RKO (cell line): ENCODE data around the gene MMAB.

ENCODE experiments used
- DNase-seq: peaks from one replicate; pipeline ENCODE4 v3.0.0-alpha.2; 2016; ENCODE audit warnings: low spot score

MMAB gene

GRCh38 chr12:109583733-109584132 lies 10.4 kb upstream of the MMAB start:
- DNase-seq = no peak

- no peak for DNase-seq
Measured at GRCh38 chr12:109582636-109583035, 9.3 kb upstream of the MMAB start.

GRCh38 chr12:109581856-109582255 lies 8.6 kb upstream of the MMAB start:
- no peak for DNase-seq

- no peak for DNase-seq
Measured at GRCh38 chr12:109581334-109581691, 8.0 kb upstream of the MMAB start.

GRCh38 chr12:109580684-109581333 lies 7.5 kb upstream of the MMAB start:
- DNase-seq = no peak

- no peak for DNase-seq
Measured at GRCh38 chr12:109580272-109580671, 7.0 kb upstream of the MMAB start.

- DNase-seq = no peak
Measured at GRCh38 chr12:109579639-109580038, 6.3 kb upstream of the MMAB start.

GRCh38 chr12:109578330-109578927 lies 5.1 kb upstream of the MMAB start:
- no peak for DNase-seq

- DNase-seq = no peak
Measured at GRCh38 chr12:109577311-109577710, 4.0 kb upstream of the MMAB start.

GRCh38 chr12:109575683-109576082 lies 2.4 kb upstream of the MMAB start:
- DNase-seq = no peak

- DNase-seq = no peak
Measured at GRCh38 chr12:109573914-109574244, 575 bp upstream of the MMAB start.

- no peak for DNase-seq
Measured at GRCh38 chr12:109572506-109572845, 828 bp downstream of the MMAB start.

- no peak for DNase-seq
Measured at GRCh38 chr12:109571773-109572505, 1.4 kb downstream of the MMAB start.

- DNase-seq = no peak
Measured at GRCh38 chr12:109568486-109568885, 4.8 kb downstream of the MMAB start.

- DNase-seq = no peak
Measured at GRCh38 chr12:109567967-109568366, 5.3 kb downstream of the MMAB start.

- DNase-seq = no peak
Measured at GRCh38 chr12:109567296-109567695, 6.0 kb downstream of the MMAB start.

GRCh38 chr12:109566424-109566823 lies 6.9 kb downstream of the MMAB start:
- no peak for DNase-seq

- DNase-seq = no peak
Measured at GRCh38 chr12:109563291-109564284, 9.7 kb downstream of the MMAB start.

- no peak for DNase-seq
Measured at GRCh38 chr12:109562871-109563270, 10.4 kb downstream of the MMAB start.

GRCh38 chr12:109561711-109562030 lies 11.6 kb downstream of the MMAB start:
- DNase-seq = no peak

GRCh38 chr12:109560867-109561710 lies 12.2 kb downstream of the MMAB start:
- DNase-seq = no peak

- no peak for DNase-seq
Measured at GRCh38 chr12:109559601-109560000, 13.7 kb downstream of the MMAB start.
